Right ventricle myocardium inferior (tissue), 1 donor: ENCODE measurements around the gene ODF2. TPM values are rescaled to one million over a fixed set of nuclear protein-coding genes. Genes with fewer than 3 reads are reported as not detected.
"Not testable (repeated sequence)": the region's sequence is repeated elsewhere in the genome, so short reads cannot be mapped to it uniquely, and the experiment has no call there.

Experiments
- ATAC-seq: fragments of 200-7000 bp; cut with Tn5 transposase; one replicate; pipeline ENCODE4 v1.9.1; 2020; ENCODE audit warnings: mild to moderate bottlenecking, moderate library complexity
- DNase-seq: peaks from one replicate; pipeline ENCODE4 v3.0.0; 2021; ENCODE audit errors: missing footprints
- intact Hi-C: fragments of 100-400 bp; cut with DNase I; formaldehyde crosslinking; loops from one replicate; pipeline ENCODE4 v1.11.0; 2022
- long read RNA-seq: library from polyadenylated mRNA; unstranded; transcript quantifications from one replicate; pipeline ENCODE4 v2.0.0, GENCODE V29; 2021
- total RNA-seq: library from RNA; stranded (reverse); fragmentation: NEBNext Ultra II Directional; extraction: Animal tissue kit (Norgen Biotek cat#: 25700); gene quantifications from one replicate; pipeline ENCODE4 v1.2.1, GENCODE V29; 2021
- donor health status: DM: no; HTN: yes; CAD: no; lungs with severe emphysema.

ODF2 gene
- 10.8 TPM for total RNA-seq
- long read RNA-seq, transcript ODF2-201 (21 exons, 3,899 nt) = major isoform, 5 of 10 reads
- long read RNA-seq, partial matches to known transcripts = 2 of 10 reads
- long read RNA-seq, other reads (novel, unspliced or antisense) = 3 of 10 reads

DNA sequence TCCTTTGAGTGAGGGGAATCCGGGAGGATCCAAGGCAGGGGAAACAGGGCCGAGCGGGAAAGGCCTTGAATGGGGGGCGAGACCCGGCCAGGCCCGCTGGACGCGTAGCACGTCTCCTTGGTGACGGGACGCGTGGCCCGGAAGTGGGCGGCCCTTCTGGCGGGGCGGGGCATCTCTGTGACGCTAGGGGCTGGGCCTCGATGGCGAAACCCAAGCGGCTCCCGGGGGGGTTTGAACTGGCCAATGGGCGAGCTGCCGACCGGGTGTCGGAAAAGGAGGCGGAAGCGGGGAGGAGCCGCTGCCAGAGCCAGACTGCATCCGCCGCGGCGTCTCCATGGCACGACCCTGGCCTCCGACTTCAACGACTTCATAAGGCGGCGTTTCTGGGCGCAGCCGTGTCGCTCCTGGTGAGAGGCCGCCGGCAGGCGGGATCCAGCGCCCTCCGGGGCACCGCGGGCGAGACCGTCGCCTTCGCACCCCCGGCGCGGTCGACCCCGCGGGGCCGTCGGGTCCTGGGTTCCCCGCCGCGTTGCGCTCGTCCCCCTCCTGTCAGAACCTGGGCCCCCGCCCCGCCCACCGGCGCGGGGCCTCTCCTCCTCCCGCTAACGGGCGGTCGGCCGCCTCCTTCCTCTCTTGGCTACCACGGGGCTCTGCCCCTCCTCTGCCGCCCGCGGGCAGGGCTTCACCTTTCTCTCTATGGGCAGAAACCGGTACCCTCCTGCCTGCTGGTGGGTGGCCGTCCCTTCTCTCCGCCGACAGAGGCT lies at the start of gene ODF2:
ODF2 (plus strand) TSS at position 158 of the 764 bp plus-strand sequence; CDS start at position 244, 86 bp downstream.
- intact Hi-C loops = loop anchor here (5.0 kb wide), 1 partner anchor 94 kb away; no protein-coding TSS in a partner anchor
- DNase-seq = peak; percentile 98
- peak; percentile 94 for ATAC-seq

DNA sequence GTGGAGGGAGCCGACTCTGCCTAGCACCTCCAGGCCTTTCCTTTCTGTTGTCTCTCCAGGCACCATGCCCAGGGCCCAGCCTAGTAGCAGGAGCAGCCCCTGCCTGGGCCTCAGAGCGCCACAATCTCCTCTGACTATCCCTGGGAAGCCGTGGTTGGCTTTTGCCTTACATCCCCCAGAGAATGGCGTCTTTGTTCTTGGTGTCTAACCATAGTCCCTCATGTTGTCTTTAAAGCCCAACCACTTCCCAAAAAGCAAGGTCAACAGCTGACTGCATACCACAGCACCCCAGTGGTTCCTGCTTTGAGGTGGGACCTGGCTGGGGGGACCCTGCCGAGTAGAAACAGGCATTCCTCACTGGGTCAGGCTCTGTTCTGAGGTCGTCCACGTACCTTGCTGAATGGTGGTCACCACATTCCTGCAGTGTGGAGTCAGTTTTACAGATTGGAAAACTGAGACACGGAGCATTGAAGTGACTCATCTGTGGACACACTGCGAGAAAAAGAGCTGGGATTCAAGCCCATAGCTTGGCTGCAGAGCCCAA lies 48.9 kb upstream of the ODF2 start:
- ATAC-seq (no peak), DNase-seq (no peak)
- intact Hi-C loops = loop anchor here (5.0 kb wide), 1 partner anchor 35 kb away; the partner anchor contains the start of gene URM1

DNA sequence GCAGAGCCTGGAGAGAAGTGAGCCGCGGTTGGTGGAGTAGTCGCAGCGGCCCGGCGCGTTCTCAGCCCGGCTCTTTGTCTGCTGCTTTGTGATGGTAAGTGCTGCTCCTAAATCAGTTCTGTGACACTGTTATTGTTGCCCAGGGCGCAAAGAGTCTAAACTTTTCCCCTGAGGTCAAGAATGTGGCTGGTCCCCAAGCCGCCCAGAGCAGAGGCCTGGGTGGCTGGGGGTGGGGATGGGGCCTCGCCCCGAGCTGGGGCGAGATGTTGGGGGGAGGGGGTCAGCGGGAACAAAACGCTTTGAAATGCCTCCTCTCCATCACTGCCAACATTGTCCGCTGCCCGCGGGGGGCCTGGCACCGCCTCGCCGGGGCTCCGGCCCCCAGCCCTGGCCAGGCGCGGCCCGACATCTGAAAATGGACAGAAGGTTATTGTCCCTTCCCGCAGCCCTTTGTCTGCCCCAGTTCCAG lies 46.8 kb upstream of the ODF2 start:
- DNase-seq (no peak), ATAC-seq (no peak)

DNA sequence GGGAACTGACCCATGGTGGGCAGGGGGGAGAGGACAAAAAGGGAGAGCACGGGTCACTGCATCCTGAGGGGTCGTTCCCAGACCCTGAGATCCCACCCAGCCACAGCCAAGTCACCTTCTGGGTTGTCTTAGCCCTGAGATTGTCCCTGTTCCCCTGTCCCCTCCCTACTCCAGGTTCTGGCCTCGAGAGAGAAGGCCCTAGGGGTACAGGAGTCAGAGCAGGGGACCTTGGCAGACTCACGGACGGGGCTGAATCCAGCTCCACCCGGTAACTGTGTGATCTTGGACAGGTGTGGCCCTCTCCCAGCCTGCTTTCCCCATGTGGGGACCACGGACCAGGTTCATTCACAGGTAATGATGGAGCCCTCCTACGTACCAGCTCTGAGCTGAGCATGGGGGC lies 46.4 kb upstream of the ODF2 start:
- ATAC-seq (no peak), DNase-seq (no peak)
- intact Hi-C loops = loop anchor here (5.0 kb wide), 1 partner anchor 37 kb away; the partner anchor contains the start of gene URM1

More for the DNA sequence above, 46.8 kb upstream of the ODF2 start:
- intact Hi-C loops = loop anchor here (5.0 kb wide), 1 partner anchor 37 kb away; the partner anchor contains the start of gene URM1

DNA sequence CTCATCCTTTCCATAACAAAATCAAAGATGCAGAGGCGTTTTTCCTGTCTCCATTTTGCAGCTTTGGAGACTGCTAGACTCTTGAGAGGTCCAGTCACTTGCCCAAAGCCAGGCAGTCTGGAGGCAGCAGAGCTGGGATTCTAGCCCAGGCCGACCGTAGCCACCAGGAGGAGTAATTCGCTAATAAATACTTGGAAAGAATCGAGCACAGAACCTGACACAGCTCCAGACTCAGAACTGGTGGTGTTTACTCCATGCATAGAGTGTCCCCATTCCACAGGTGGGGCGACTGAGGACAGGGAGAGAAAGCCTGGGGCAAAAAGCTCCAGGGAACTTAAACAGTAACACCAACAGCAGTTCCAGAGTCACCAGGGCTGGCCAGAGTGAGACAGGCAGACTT lies 45.8 kb upstream of the ODF2 start:
- ATAC-seq = no peak
- no peak for DNase-seq
- intact Hi-C loops = loop anchor here (5.0 kb wide), 2 partner anchors 38 to 113 kb away; partner anchors contain the start of gene URM1

DNA sequence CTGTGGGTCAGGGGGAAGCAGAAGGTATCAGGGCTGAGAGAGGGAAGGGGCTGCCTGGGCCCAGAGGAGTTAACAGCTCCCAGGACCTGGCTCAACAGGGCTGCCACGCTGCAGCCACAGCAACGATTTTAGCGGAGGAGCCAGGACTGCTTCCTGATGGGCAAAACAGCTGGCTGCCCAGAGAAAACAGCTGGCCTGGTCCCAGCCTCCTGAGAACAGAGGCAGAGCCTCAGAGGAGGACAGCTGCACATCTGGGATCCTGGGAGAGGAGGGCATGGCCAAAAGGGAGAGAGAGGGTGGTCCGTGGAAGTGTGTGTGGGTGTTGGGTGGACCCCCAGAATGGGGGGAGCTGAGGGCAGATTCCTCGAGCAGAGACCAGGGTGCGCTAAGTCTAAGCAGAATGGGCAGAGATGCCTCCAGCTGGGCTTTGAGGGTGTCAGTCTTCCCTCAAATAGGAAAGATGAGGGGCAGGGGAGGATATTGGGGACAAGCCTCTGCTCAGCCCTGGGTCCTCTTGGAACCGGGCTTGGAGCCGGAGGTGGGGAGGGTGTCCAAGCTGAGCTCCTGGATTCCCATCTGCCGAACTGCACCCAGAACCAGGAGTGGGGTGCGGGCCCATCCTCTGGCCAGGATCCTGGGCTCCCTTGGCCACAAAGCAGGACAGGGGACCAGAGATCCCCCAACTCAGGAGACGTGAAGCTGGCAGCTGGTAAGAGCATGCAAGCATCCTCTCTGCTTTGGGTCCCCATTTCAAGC lies 44.3 kb upstream of the ODF2 start:
- intact Hi-C loops = loop anchor here (1.0 to 5.0 kb wide), 2 partner anchors 49 to 114 kb away; no protein-coding TSS in a partner anchor
- ATAC-seq = no peak
- DNase-seq = no peak

DNA sequence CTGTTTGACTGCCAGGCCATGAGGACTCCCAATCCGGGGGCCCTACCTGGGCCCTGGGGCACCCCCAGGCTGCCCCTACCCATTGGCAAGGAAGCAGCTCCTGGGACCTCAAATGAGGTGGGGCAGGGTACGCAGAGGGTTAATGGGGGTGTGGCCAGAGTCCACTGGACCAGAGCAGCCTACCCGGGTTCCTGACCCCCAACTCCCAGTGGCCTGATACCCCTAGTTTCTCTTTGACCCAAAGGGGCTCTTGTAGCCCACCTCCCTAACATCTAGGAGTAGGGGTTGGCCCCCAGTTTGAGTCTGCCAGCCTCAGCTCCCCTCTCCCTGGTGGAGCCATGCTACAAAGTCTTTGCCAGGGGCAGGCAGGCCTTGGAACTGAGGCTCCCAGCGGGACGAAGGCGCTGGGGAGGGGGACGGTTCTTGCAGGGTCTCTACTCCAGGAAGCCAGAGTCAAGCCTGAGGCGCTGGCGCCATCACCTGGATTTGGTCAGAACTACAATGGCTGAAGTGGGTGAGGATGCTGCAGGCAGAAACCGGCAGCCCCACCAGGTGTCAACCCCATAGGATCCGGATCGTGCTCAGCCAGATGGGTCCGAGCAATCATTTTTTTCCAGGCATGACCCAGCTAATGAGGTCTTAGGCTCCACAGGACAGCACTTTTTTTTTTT lies 43.6 kb upstream of the ODF2 start:
- ATAC-seq (no peak), DNase-seq (no peak)
- intact Hi-C loops = loop anchor here (1.0 to 5.0 kb wide), 2 partner anchors 50 to 115 kb away; no protein-coding TSS in a partner anchor

DNA sequence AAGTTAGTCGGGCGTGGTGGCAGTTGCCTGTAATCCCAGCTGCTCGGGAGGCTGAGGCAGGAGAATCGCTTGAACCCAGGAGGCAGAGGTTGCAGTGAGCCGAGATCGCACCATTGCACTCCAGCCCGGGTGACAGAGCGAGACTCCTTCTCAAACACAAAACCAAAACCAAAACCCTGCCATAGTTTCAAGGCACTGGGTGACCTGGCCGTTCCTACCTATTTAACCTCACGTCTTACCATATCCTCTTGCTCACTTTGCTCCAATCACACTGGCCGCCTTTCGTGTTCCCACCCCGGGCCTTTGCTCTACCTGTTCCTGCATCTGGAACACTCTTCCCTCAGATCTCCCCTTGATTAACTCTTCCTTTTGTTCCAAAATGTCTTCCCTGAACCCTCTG lies 42.1 kb upstream of the ODF2 start:
- intact Hi-C loops = loop anchor here (5.0 kb wide), 1 partner anchor 116 kb away; no protein-coding TSS in a partner anchor
- DNase-seq, ATAC-seq: not testable (repeated sequence)

DNA sequence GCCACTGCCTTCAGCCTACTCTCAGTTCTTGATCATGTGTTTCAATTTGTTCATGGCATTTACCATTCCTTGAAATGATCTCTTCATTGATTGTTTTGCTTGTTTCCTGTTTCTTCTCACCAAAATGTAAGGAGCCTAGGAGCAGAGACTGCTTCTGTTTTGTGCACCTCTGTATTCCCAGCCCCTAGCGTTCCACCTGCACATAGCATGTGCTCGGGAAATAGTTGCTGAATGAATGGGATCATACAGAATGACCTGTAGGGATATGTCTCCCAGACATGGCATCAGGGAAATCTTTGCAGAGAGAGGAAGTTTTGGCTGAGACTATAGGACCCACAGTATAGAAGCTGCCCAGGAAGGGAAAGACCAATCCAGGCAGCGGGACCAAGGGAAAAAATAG lies 41.3 kb upstream of the ODF2 start:
- ATAC-seq = no peak
- intact Hi-C loops = loop anchor here (5.0 kb wide), 1 partner anchor 117 kb away; no protein-coding TSS in a partner anchor
- no peak for DNase-seq

DNA sequence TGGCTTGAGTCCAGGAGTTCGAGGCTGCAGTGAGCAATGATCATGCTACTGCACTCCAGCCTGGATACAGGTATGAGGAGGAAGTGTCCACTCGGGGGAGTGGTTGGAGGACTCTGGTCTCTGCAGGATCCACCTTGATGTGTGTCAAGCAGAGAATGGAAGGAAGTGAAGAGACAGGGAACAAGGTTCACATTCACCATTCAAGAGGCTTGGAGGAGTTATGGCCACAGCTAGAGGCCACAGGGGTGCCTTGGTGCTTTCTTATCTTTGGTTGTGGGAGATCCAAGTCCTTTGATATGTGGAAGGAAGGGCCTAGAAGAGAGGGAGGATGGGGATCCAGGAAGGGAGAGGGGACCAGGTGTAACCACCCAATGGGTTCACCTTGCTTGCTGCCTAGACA lies 40.5 kb upstream of the ODF2 start:
- DNase-seq = no peak

DNA sequence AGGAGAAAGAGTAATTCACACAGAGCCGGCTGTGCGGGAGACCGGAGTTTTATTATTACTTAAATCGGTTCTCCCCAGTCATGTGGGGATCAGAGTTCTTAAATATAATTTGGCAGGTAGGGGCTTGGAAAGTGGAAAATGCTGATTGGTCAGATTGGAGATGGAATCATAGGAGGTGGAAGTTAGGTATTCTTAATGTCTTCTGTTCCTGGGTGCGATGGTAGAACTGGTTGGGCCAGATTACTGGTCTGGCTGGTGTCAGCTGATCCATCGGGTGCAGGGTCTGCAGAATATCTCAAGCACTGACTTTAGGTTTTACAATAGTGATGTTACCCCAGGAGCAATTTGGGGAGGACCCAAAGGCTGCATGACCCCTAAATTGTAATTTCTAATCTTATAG lies 39.8 kb upstream of the ODF2 start:
- DNase-seq (no peak), ATAC-seq (no peak)
- intact Hi-C loops = no loop called here

More for the DNA sequence above, 40.5 kb upstream of the ODF2 start:
- intact Hi-C loops = no loop called here
- ATAC-seq = no peak

DNA sequence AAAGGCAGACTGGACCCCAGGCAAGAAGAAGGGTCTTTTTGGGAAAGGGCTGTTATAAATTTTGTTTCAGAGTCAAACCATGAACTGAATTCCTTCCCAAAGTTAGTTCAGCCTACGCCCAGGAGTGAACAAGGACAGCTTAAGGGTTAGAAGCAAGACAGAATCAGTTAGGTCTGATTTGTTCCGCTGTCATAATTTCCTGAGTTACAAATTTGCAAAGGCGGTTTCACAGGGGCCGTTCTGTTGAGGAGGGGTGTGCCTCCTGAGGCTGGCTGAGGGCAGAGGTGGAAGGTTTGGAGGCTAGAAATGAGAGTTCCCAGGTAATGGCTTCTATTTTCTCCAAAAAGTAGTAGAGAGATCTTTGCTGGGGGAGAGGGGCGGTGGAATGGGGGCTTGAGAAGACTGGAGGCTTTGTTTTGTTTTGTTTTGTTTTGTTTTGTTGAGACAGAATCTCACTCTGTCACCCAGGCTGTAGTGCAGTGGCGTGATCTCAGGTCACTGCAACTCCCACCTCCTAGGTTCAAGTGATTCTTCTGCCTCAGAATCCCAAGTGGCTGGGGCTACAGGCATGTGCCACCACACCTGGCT lies 39.3 kb upstream of the ODF2 start:
- intact Hi-C loops = no loop called here
- no peak for DNase-seq
- no peak for ATAC-seq

DNA sequence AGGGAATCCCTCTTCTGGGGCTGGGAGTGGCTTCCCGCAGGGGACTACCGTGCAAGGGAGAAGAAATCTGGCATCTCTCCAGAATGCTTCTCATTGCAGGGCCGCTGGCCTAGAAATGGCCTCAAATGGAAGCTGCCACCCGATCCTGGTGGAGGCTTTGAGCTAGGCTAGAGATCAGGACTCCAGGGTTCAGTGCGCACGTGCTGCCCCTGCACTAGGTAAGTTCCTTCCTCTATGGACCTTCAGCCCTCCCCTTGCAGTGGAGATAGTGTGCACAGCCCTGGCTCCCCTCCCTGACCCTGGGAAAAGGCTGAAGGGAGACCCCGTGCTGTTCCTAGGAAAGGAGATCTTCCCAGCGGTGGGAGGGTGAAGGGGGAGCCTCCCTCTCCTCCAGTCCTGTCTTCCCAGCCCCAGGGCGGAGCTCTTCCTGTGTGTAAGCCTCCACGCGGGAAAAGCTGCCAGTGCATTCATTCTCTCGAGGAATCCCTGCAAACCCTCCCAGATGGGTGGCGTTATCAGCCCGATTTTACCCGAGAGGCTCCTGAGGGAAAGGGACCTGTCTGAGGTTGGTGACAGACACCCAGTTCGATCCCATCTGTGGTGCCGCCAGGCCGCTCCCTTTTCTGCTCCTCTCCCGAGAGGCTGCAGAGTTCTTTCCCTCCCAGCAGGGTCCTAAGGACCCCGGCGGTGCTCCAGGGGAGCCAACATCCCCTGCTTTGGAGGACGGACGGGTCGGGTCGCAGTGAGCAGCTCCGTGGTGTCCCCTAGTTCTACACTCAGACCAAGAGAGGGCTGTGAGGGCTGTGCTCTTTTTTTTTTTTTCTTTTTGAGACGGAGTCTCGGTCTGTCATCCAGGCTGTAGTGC lies 36.5 kb upstream of the ODF2 start:
- intact Hi-C loops = no loop called here
- DNase-seq (no peak), ATAC-seq (no peak)

DNA sequence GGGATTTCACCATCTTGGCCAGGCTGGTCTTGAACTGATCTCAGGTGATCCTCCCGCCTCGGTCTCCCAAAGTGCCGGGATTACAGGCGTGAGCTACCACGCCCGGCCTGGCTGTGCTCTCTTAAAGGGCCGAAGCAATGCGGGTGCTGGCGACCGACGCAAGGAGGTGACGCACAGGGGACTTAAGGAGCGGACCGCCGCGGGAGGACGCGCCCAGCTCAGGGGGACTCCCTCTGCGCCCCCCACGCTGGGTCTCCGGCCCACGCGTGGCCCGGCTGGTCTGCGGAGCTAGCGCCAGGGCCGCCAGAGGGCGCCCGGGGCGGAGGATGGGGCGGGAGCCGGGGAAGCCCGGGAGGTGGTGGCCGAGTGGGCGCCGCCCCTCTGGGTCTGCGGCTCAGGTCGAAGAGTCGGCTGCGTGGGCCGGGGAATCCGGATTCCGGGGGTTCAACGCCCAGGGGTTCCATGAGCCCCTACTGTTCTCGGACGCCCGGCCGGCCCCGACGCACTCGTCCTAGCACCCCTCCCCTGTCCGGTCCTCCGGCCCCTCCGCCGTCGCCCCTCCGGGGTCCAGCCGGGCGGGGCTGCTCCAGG lies 35.7 kb upstream of the ODF2 start:
- ATAC-seq (peak; percentile 94), DNase-seq (peak; percentile 88)
- intact Hi-C loops = no loop called here

DNA sequence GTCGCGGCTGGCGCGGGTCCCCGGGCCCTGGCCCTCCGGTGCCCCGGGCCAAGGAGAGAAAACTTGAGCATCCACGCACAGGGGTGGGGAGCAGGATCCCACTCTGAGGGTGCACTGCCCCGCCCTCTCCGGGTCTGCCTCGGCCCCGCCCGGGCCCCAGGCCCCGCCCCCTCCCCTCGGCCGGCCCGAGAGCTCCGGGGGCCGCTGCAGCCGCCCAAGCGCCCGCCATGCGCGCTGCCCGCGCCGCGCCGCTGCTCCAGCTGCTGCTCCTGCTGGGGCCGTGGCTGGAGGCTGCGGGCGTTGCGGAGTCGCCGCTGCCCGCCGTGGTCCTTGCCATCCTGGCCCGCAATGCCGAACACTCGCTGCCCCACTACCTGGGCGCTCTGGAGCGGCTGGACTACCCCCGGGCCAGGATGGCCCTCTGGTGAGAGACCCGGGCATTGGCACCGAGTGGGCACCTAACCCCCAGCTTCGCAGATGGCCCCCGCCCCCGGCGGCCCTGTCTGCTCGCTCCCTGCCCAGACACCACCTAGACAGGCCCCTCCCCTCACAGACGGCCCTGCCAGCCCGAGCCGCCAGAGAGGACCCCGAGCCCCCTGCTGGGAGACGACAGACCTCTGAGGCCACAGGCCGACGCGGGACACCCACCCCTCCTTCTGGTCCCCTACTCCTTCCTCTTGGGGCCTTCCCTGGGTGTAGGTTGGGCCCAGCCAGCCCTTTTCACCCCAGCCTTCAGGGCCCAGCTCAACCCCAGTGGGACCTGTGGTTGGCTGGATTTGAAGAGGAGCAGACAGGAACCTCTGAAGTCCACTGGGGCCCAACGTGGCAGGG lies 34.9 kb upstream of the ODF2 start, which contains the start of gene CERCAM:
CERCAM (plus strand) TSS at position 207 of the 831 bp plus-strand sequence; CDS start at position 228, 21 bp downstream.
- DNase-seq (peak; percentile 82), ATAC-seq (peak; percentile 91)
- intact Hi-C loops = no loop called here
